HG02623 (cell line): ENCODE results near the gene CEMIP.
A peak's percentile ranks its signal among the peaks of the same experiment; 100 is the strongest.

Experiments
- ATAC-seq: cut with Tn5 transposase; IDR thresholded peaks from one replicate; pipeline ENCODE4 v1.9.1; 2021; ENCODE audit warnings: moderate library complexity; ENCODE audit not compliant: unreplicated experiment

The CEMIP gene

GRCh38 chr15:81000144-81000623 lies 221.0 kb downstream of the CEMIP start:
- ATAC-seq: no peak

DNA sequence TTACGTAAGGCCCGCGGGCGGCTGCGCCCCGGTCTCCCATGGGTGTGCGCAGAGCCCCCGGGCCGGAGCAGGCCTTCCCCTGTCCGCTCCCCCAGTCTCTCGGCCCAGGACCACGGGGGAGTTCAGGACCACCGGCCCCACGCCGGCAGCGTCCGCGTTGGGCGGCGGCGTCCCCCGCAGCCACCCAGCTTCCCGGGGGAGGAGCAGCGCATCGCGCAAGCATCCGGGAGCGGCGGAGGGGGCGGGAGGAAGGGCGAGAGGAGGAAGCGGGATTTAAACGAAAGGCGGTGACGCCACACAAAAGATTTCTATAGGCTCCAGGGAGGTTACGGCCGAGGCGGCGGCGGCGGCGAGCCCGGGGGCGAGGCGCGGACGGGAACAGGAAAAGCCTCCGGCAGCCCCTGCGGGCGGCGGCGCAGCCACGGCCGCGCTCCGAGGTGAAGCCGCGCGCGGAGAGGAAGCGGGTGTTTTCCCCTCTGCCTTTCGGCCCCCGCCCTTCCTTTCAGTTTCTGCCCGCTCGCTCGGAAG lies 221.5 kb downstream of the CEMIP start, which contains the start of gene TLNRD1:
TSS of gene TLNRD1 (plus strand) at position 300 of the 528 bp plus-strand sequence. CDS start 1,349 bp downstream, outside the sequence.
- peak; percentile 56 for ATAC-seq
